CD4-positive, CD25-positive, alpha-beta regulatory T cell (primary cell): ENCODE data around the gene AMPH. TPM values are rescaled to one million over a fixed set of nuclear protein-coding genes. Genes with fewer than 3 reads are reported as not detected.

Experiments
- ATAC-seq, 2 donors: fragments of 150-1000 bp; cut with Tn5 transposase; one replicate each; pipeline ENCODE4 v1.10.0; 2021; ENCODE audit warnings: low read depth in 2 of 2, moderate number of reproducible peaks in 2 of 2, moderate library complexity in 1 of 2
- DNase-seq, 3 donors: peaks; one replicate each; pipeline versions ENCODE4 v3.0.0 to v3.0.0-alpha.2; 2012 to 2022; ENCODE audit warnings: mixed read lengths in 1 of 3
- H3K27ac ChIP-seq: one replicate; pipeline ENCODE4 v1.7.0; 2013; ENCODE audit warnings: mild to moderate bottlenecking, low read length; ENCODE audit not compliant: insufficient read depth, poor library complexity, severe bottlenecking
- H3K27me3 ChIP-seq: one replicate; pipeline ENCODE4 v1.7.0; 2013; ENCODE audit warnings: low read length; ENCODE audit not compliant: control insufficient read depth, insufficient read depth
- H3K36me3 ChIP-seq: one replicate; pipeline ENCODE4 v1.7.0; 2013; ENCODE audit warnings: mild to moderate bottlenecking, low read length, moderate library complexity; ENCODE audit not compliant: control insufficient read depth, insufficient read depth
- H3K4me1 ChIP-seq: 2 replicates; pipeline ENCODE4 v1.7.0; 2013; ENCODE audit warnings: mild to moderate bottlenecking, low read length; ENCODE audit not compliant: insufficient read depth, control insufficient read depth, poor library complexity, severe bottlenecking
- H3K4me3 ChIP-seq: one replicate; pipeline ENCODE4 v1.7.0; 2013; ENCODE audit warnings: low read depth, mild to moderate bottlenecking, low read length, moderate library complexity
- H3K9me3 ChIP-seq, 2 experiments: 1 replicate in 1 of 2; 2 replicates in 1 of 2; pipeline ENCODE4 v1.7.0; 2013; ENCODE audit warnings: low read length in 2 of 2, mild to moderate bottlenecking in 1 of 2, moderate library complexity in 1 of 2; ENCODE audit not compliant: control insufficient read depth in 2 of 2
- H3K27ac Mint-ChIP-seq, 3 donors: one replicate each; pipeline ENCODE4 v1.8.0; 2020 to 2022; ENCODE audit warnings: mild to moderate bottlenecking in 3 of 3, mixed read lengths in 3 of 3, moderate library complexity in 2 of 3
- H3K27me3 Mint-ChIP-seq: one replicate; pipeline ENCODE4 v1.8.0; 2022; ENCODE audit warnings: mild to moderate bottlenecking, mixed read lengths
- H3K36me3 Mint-ChIP-seq: one replicate; pipeline ENCODE4 v1.8.0; 2020; ENCODE audit warnings: mixed read lengths
- H3K4me1 Mint-ChIP-seq, 4 donors: one replicate each; pipeline ENCODE4 v1.8.0; 2020 to 2022; ENCODE audit warnings: mixed read lengths in 4 of 4, mild to moderate bottlenecking in 1 of 4
- H3K4me3 Mint-ChIP-seq, 4 donors: one replicate each; pipeline ENCODE4 v1.8.0; 2020 to 2022; ENCODE audit warnings: mild to moderate bottlenecking in 4 of 4, mixed read lengths in 4 of 4, moderate library complexity in 3 of 4
- H3K9me3 Mint-ChIP-seq, 7 donors: one replicate each; pipeline ENCODE4 v1.8.0; 2020 to 2022; ENCODE audit warnings: mixed read lengths in 7 of 7, mild to moderate bottlenecking in 3 of 7, moderate library complexity in 2 of 7
- polyA plus RNA-seq, 4 donors: library from polyadenylated mRNA; unstranded; fragments of 300-500 nt; fragmentation: Illumina TruSeq; gene quantifications; one replicate each; pipeline ENCODE4 v1.2.3, GENCODE V29; 2021
- total RNA-seq: library from RNA; stranded (reverse); gene quantifications from one replicate; pipeline ENCODE4 v1.2.3, GENCODE V29; 2022

Gene AMPH
- total and polyA plus RNA-seq, 5 donors from 2014 or later = 0.09 to 0.11 (median 0.10) TPM; not detected in 2

- no peaks in the 10 kb centered on the region for H3K9me3 ChIP-seq
- Mint-ChIP-seq H3K4me3 (no peak overlapping the region), H3K4me1 (peaks cover 0 to 2% (median 0%) of the 10 kb centered on the region in 4 donors), H3K9me3 (peaks cover 0 to 3% (median 0%) of the 10 kb centered on the region in 7 donors), H3K27me3 (peaks cover 2% of the 10 kb centered on the region), H3K36me3 (no peaks in the 10 kb centered on the region), H3K27ac (no peak overlapping the region)
- H3K4me3 ChIP-seq = no peak overlapping the region
- no peak for DNase-seq
- no peaks in the 10 kb centered on the region for H3K27me3 ChIP-seq
- H3K36me3 ChIP-seq = no peaks in the 10 kb centered on the region
- no peaks in the 10 kb centered on the region for H3K4me1 ChIP-seq
- H3K27ac ChIP-seq = no peak overlapping the region
- ATAC-seq = no peak
These were observed 105.3 kb downstream of the AMPH start for GRCh38 chr7:38525857-38526256.

GRCh38 chr7:38524786-38525185 lies 106.4 kb downstream of the AMPH start:
- no peak overlapping the region for H3K27ac ChIP-seq
- no peaks in the 10 kb centered on the region for H3K4me1 ChIP-seq
- H3K36me3 Mint-ChIP-seq = no peaks in the 10 kb centered on the region
- no peaks in the 10 kb centered on the region for H3K9me3 ChIP-seq
- H3K27ac Mint-ChIP-seq = no peak overlapping the region
- no peak for DNase-seq
- no peaks in the 10 kb centered on the region for H3K36me3 ChIP-seq
- H3K27me3 ChIP-seq = no peaks in the 10 kb centered on the region
- no peak overlapping the region for H3K4me3 Mint-ChIP-seq
- peaks cover 0 to 2% (median 0%) of the 10 kb centered on the region in 4 donors for H3K4me1 Mint-ChIP-seq
- no peak overlapping the region for H3K4me3 ChIP-seq
- no peaks in the 10 kb centered on the region for H3K27me3 Mint-ChIP-seq
- no peak for ATAC-seq
- peaks cover 0 to 3% (median 0%) of the 10 kb centered on the region in 7 donors for H3K9me3 Mint-ChIP-seq

- no peak overlapping the region for H3K27ac Mint-ChIP-seq
- H3K4me3 Mint-ChIP-seq = no peak overlapping the region
- Histone ChIP-seq H3K27ac (no peak overlapping the region), H3K36me3 (no peaks in the 10 kb centered on the region), H3K9me3 (peaks cover 0 to 8% of the 10 kb centered on the region in 2 experiments), H3K4me3 (no peak overlapping the region), H3K27me3 (no peaks in the 10 kb centered on the region), H3K4me1 (no peaks in the 10 kb centered on the region)
- peaks cover 0 to 2% (median 0%) of the 10 kb centered on the region in 4 donors for H3K4me1 Mint-ChIP-seq
- no peaks in the 10 kb centered on the region for H3K36me3 Mint-ChIP-seq
- peaks cover 0 to 14% (median 2%) of the 10 kb centered on the region in 7 donors for H3K9me3 Mint-ChIP-seq
- DNase-seq = no peak
- H3K27me3 Mint-ChIP-seq = no peaks in the 10 kb centered on the region
- ATAC-seq = no peak
These were observed 110.4 kb downstream of the AMPH start for GRCh38 chr7:38520741-38521140.

- H3K4me1 Mint-ChIP-seq = no peaks in the 10 kb centered on the region
- H3K36me3 Mint-ChIP-seq = no peaks in the 10 kb centered on the region
- Histone ChIP-seq H3K36me3 (no peaks in the 10 kb centered on the region), H3K4me3 (no peak overlapping the region), H3K27ac (no peak overlapping the region), H3K27me3 (no peaks in the 10 kb centered on the region), H3K4me1 (no peaks in the 10 kb centered on the region), H3K9me3 (peaks cover 0 to 9% of the 10 kb centered on the region in 2 experiments)
- H3K9me3 Mint-ChIP-seq = peaks cover 0 to 23% (median 7%) of the 10 kb centered on the region in 7 donors
- no peaks in the 10 kb centered on the region for H3K27me3 Mint-ChIP-seq
- DNase-seq (no peak), ATAC-seq (no peak)
- H3K4me3 Mint-ChIP-seq = no peak overlapping the region
- no peak overlapping the region for H3K27ac Mint-ChIP-seq
These were observed 112.6 kb downstream of the AMPH start for GRCh38 chr7:38518541-38518940.

GRCh38 chr7:38512704-38513103 lies 118.5 kb downstream of the AMPH start:
- Mint-ChIP-seq H3K9me3 (peaks cover 0 to 23% (median 6%) of the 10 kb centered on the region in 7 donors), H3K27ac (no peak overlapping the region), H3K4me1 (no peaks in the 10 kb centered on the region), H3K27me3 (peaks cover 5% of the 10 kb centered on the region), H3K36me3 (no peaks in the 10 kb centered on the region), H3K4me3 (no peak overlapping the region)
- H3K27me3 ChIP-seq = no peaks in the 10 kb centered on the region
- no peaks in the 10 kb centered on the region for H3K4me1 ChIP-seq
- peaks cover 0 to 9% of the 10 kb centered on the region in 2 experiments for H3K9me3 ChIP-seq
- H3K27ac ChIP-seq = no peak overlapping the region
- no peak overlapping the region for H3K4me3 ChIP-seq
- H3K36me3 ChIP-seq = no peaks in the 10 kb centered on the region
- no peak for DNase-seq
- ATAC-seq = no peak

GRCh38 chr7:38512291-38512690 lies 118.9 kb downstream of the AMPH start:
- H3K36me3 ChIP-seq = no peaks in the 10 kb centered on the region
- Mint-ChIP-seq H3K27ac (no peak overlapping the region), H3K36me3 (no peaks in the 10 kb centered on the region), H3K4me3 (no peak overlapping the region), H3K4me1 (no peaks in the 10 kb centered on the region), H3K9me3 (peaks cover 0 to 21% (median 6%) of the 10 kb centered on the region in 7 donors), H3K27me3 (peaks cover 5% of the 10 kb centered on the region)
- no peaks in the 10 kb centered on the region for H3K4me1 ChIP-seq
- DNase-seq (no peak), ATAC-seq (no peak)
- H3K9me3 ChIP-seq = peaks cover 0 to 9% of the 10 kb centered on the region in 2 experiments
- H3K4me3 ChIP-seq = no peak overlapping the region
- H3K27me3 ChIP-seq = no peaks in the 10 kb centered on the region
- no peak overlapping the region for H3K27ac ChIP-seq

- H3K4me3 Mint-ChIP-seq = no peak overlapping the region
- no peaks in the 10 kb centered on the region for H3K4me1 Mint-ChIP-seq
- Histone ChIP-seq H3K4me1 (no peaks in the 10 kb centered on the region), H3K4me3 (no peak overlapping the region), H3K9me3 (no peaks in the 10 kb centered on the region), H3K27ac (no peak overlapping the region), H3K27me3 (no peaks in the 10 kb centered on the region), H3K36me3 (no peaks in the 10 kb centered on the region)
- ATAC-seq = no peak
- H3K9me3 Mint-ChIP-seq = peaks cover 0 to 1% (median 0%) of the 10 kb centered on the region in 7 donors
- peaks cover 5% of the 10 kb centered on the region for H3K27me3 Mint-ChIP-seq
- no peaks in the 10 kb centered on the region for H3K36me3 Mint-ChIP-seq
- DNase-seq = no peak
- no peak overlapping the region for H3K27ac Mint-ChIP-seq
These were observed 123.8 kb downstream of the AMPH start for GRCh38 chr7:38507384-38507783.

GRCh38 chr7:38506756-38507155 lies 124.4 kb downstream of the AMPH start:
- Histone ChIP-seq H3K4me1 (no peaks in the 10 kb centered on the region), H3K27ac (no peak overlapping the region), H3K27me3 (no peaks in the 10 kb centered on the region), H3K36me3 (no peaks in the 10 kb centered on the region), H3K4me3 (no peak overlapping the region), H3K9me3 (no peaks in the 10 kb centered on the region)
- Mint-ChIP-seq H3K9me3 (peaks cover 0 to 1% (median 0%) of the 10 kb centered on the region in 7 donors), H3K4me1 (no peaks in the 10 kb centered on the region), H3K36me3 (no peaks in the 10 kb centered on the region), H3K27me3 (peaks cover 5% of the 10 kb centered on the region), H3K27ac (no peak overlapping the region), H3K4me3 (no peak overlapping the region)
- DNase-seq = no peak
- no peak for ATAC-seq
